GM23248 (cell line): ENCODE data around the gene HS3ST2.

Source experiments
- EZH2 ChIP-seq: fragments of 200-600 bp; sonication (generic); IDR thresholded peaks from 2 replicates; pipeline ENCODE4 v1.6.1; 2018; ENCODE audit warnings: antibody characterized with exemption, mild to moderate bottlenecking; ENCODE audit not compliant: insufficient read depth, poor library complexity, severe bottlenecking
- EZH2phosphoT487 ChIP-seq: fragments of 200-600 bp; sonication (generic); IDR thresholded peaks from 2 replicates; pipeline ENCODE4 v1.6.1; 2018; ENCODE audit warnings: antibody characterized with exemption, moderate library complexity, mild to moderate bottlenecking, low read depth; ENCODE audit not compliant: insufficient read depth

DNA sequence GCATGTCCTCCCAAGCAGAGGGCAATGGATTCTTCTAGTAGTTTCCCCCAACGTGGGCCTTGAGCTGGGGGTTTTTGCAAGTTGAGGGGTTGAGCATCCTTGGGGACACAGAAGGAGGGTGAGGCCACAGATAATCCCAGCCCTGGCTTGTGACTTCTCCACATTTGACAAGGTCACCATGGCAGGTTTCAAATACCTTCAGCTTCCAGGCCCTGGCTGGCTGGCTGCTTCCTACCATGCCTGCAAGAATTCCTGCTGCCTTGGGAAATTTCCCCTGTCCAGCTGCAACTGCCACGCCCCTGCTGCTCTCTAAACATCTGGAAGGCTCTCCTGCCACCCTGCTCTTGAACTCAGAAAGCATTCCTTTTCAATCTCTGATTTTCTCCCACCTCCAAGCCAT, 41.3 kb downstream of the HS3ST2 start:
- TF ChIP-seq EZH2 (no peak), EZH2phosphoT487 (no peak)
